Activated CD4-positive, alpha-beta T cell treated with anti-CD3 and anti-CD28 coated beads, Interleukin-2, amount 10 ng/mL, durations not matched to agents 24 days and 14 days (primary cell): ENCODE data around the gene TLN1. TPM values are rescaled to one million over a fixed set of nuclear protein-coding genes. Genes with fewer than 3 reads are reported as not detected.
A peak's percentile ranks its signal among the peaks of the same experiment; 100 is the strongest.

Source experiments
- DNase-seq: peaks from one replicate; pipeline ENCODE4 v3.0.0; 2022
- H3K27ac Mint-ChIP-seq: one replicate; pipeline ENCODE4 v1.8.0; 2022; ENCODE audit warnings: mild to moderate bottlenecking, mixed read lengths
- H3K27me3 Mint-ChIP-seq: one replicate; pipeline ENCODE4 v1.8.0; 2022; ENCODE audit warnings: mixed read lengths
- H3K36me3 Mint-ChIP-seq: one replicate; pipeline ENCODE4 v1.8.0; 2022; ENCODE audit warnings: low read depth, mild to moderate bottlenecking, mixed read lengths
- H3K4me1 Mint-ChIP-seq: one replicate; pipeline ENCODE4 v1.8.0; 2021; ENCODE audit warnings: mixed read lengths
- H3K4me3 Mint-ChIP-seq: one replicate; pipeline ENCODE4 v1.8.0; 2022; ENCODE audit warnings: mild to moderate bottlenecking, moderate library complexity, mixed read lengths
- H3K9me3 Mint-ChIP-seq: one replicate; pipeline ENCODE4 v1.8.0; 2021; ENCODE audit warnings: mixed read lengths
- intact Hi-C: fragments of 100-400 bp; cut with micrococcal nuclease; formaldehyde crosslinking; loops from one replicate; pipeline ENCODE4 v1.15.1; 2023
- total RNA-seq: library from RNA; stranded (reverse); gene quantifications from 2 replicates; pipeline ENCODE4 v1.2.3, GENCODE V29; 2022

TLN1 gene
- total RNA-seq, 1 donor from 2014 or later: 220 TPM

- peaks cover 55% of the 10 kb centered on the region for H3K4me1 Mint-ChIP-seq
- peak overlapping the region; percentile 85 for H3K4me3 Mint-ChIP-seq
- H3K27ac Mint-ChIP-seq: no peak overlapping the region
- intact Hi-C loops: loop anchor here (5.0 kb wide), 1 partner anchor 144 kb away; no protein-coding TSS in a partner anchor
- H3K9me3 Mint-ChIP-seq: no peaks in the 10 kb centered on the region
- DNase-seq: no peak
- H3K36me3 Mint-ChIP-seq: peaks cover 37% of the 10 kb centered on the region
- no peaks in the 10 kb centered on the region for H3K27me3 Mint-ChIP-seq
These were observed 14.6 kb upstream of the TLN1 start for GRCh38 chr9:35746583-35746982.

GRCh38 chr9:35745569-35745968 lies 13.6 kb upstream of the TLN1 start:
- Mint-ChIP-seq H3K27ac (no peak overlapping the region), H3K9me3 (no peaks in the 10 kb centered on the region), H3K27me3 (no peaks in the 10 kb centered on the region), H3K4me3 (peak overlapping the region; percentile 67), H3K4me1 (peaks cover 53% of the 10 kb centered on the region), H3K36me3 (peaks cover 36% of the 10 kb centered on the region)
- DNase-seq: no peak
- intact Hi-C loops: loop anchor here (5.0 kb wide), 1 partner anchor 143 kb away; no protein-coding TSS in a partner anchor

GRCh38 chr9:35743880-35744518 lies 12.0 kb upstream of the TLN1 start:
- intact Hi-C loops: no loop called here
- Mint-ChIP-seq H3K27me3 (no peaks in the 10 kb centered on the region), H3K4me3 (no peak overlapping the region), H3K27ac (no peak overlapping the region), H3K9me3 (no peaks in the 10 kb centered on the region), H3K4me1 (peaks cover 44% of the 10 kb centered on the region), H3K36me3 (peaks cover 41% of the 10 kb centered on the region)
- DNase-seq: no peak

- Mint-ChIP-seq H3K4me3 (no peak overlapping the region), H3K36me3 (peaks cover 47% of the 10 kb centered on the region)
These were observed 11.5 kb upstream of the TLN1 start for GRCh38 chr9:35743452-35743851.

GRCh38 chr9:35741740-35742139 lies 9.7 kb upstream of the TLN1 start:
- Mint-ChIP-seq H3K27me3 (no peaks in the 10 kb centered on the region), H3K4me3 (no peak overlapping the region), H3K36me3 (peaks cover 53% of the 10 kb centered on the region), H3K27ac (peak overlapping the region; percentile 21), H3K4me1 (peaks cover 28% of the 10 kb centered on the region), H3K9me3 (no peaks in the 10 kb centered on the region)
- intact Hi-C loops: no loop called here
- no peak for DNase-seq

More at GRCh38 chr9:35743452-35743851, 11.5 kb upstream of the TLN1 start:
- no peak for DNase-seq
- intact Hi-C loops: no loop called here
- no peaks in the 10 kb centered on the region for H3K9me3 Mint-ChIP-seq
- H3K4me1 Mint-ChIP-seq: peaks cover 44% of the 10 kb centered on the region
- H3K27me3 Mint-ChIP-seq: no peaks in the 10 kb centered on the region
- no peak overlapping the region for H3K27ac Mint-ChIP-seq

- Mint-ChIP-seq H3K36me3 (peaks cover 51% of the 10 kb centered on the region), H3K27me3 (no peaks in the 10 kb centered on the region), H3K4me3 (no peak overlapping the region), H3K9me3 (no peaks in the 10 kb centered on the region), H3K4me1 (peaks cover 23% of the 10 kb centered on the region), H3K27ac (no peak overlapping the region)
- no peak for DNase-seq
- intact Hi-C loops: no loop called here
These were observed 8.2 kb upstream of the TLN1 start for GRCh38 chr9:35740243-35740642.

GRCh38 chr9:35738924-35739323 lies 6.9 kb upstream of the TLN1 start:
- intact Hi-C loops: no loop called here
- no peaks in the 10 kb centered on the region for H3K9me3 Mint-ChIP-seq
- no peak overlapping the region for H3K27ac Mint-ChIP-seq
- H3K4me3 Mint-ChIP-seq: no peak overlapping the region
- H3K36me3 Mint-ChIP-seq: peaks cover 52% of the 10 kb centered on the region
- peaks cover 26% of the 10 kb centered on the region for H3K4me1 Mint-ChIP-seq
- no peaks in the 10 kb centered on the region for H3K27me3 Mint-ChIP-seq
- DNase-seq: no peak

- Mint-ChIP-seq H3K9me3 (no peaks in the 10 kb centered on the region), H3K27ac (no peak overlapping the region), H3K36me3 (peaks cover 47% of the 10 kb centered on the region), H3K4me3 (no peak overlapping the region), H3K27me3 (no peaks in the 10 kb centered on the region), H3K4me1 (peaks cover 26% of the 10 kb centered on the region)
- intact Hi-C loops: no loop called here
- no peak for DNase-seq
These were observed 6.2 kb upstream of the TLN1 start for GRCh38 chr9:35738186-35738585.

- peaks cover 42% of the 10 kb centered on the region for H3K36me3 Mint-ChIP-seq
- no peak overlapping the region for H3K4me3 Mint-ChIP-seq
- peaks cover 25% of the 10 kb centered on the region for H3K4me1 Mint-ChIP-seq
- H3K27ac Mint-ChIP-seq: no peak overlapping the region
- H3K27me3 Mint-ChIP-seq: no peaks in the 10 kb centered on the region
- intact Hi-C loops: no loop called here
- DNase-seq: no peak
- H3K9me3 Mint-ChIP-seq: no peaks in the 10 kb centered on the region
These were observed 5.1 kb upstream of the TLN1 start for GRCh38 chr9:35737143-35737542.

- peaks cover 20% of the 10 kb centered on the region for H3K4me1 Mint-ChIP-seq
- intact Hi-C loops: loop anchor here (1.0 kb wide), 2 partner anchors 20 to 145 kb away; no protein-coding TSS in a partner anchor
- H3K27ac Mint-ChIP-seq: no peak overlapping the region
- DNase-seq: peak; percentile 92
- H3K36me3 Mint-ChIP-seq: peaks cover 38% of the 10 kb centered on the region
- no peaks in the 10 kb centered on the region for H3K27me3 Mint-ChIP-seq
- no peak overlapping the region for H3K4me3 Mint-ChIP-seq
- H3K9me3 Mint-ChIP-seq: no peaks in the 10 kb centered on the region
These were observed 4.2 kb upstream of the TLN1 start for GRCh38 chr9:35736201-35736633.

- Mint-ChIP-seq H3K27ac (peak overlapping the region; percentile 18), H3K4me3 (peak overlapping the region; percentile 36)
These were observed 2.1 kb upstream of the TLN1 start for GRCh38 chr9:35734096-35734495.

GRCh38 chr9:35732800-35733541 lies 976 bp upstream of the TLN1 start:
- peaks cover 22% of the 10 kb centered on the region for H3K4me1 Mint-ChIP-seq
- peak; percentile 74 for DNase-seq
- no peak overlapping the region for H3K4me3 Mint-ChIP-seq
- peaks cover 23% of the 10 kb centered on the region for H3K36me3 Mint-ChIP-seq
- H3K27me3 Mint-ChIP-seq: no peaks in the 10 kb centered on the region
- intact Hi-C loops: loop anchor here (1.0 to 5.0 kb wide), 7 partner anchors 15 to 621 kb away; partner anchors contain the start of genes CCDC107, HINT2 and RMRP
- H3K9me3 Mint-ChIP-seq: no peaks in the 10 kb centered on the region
- peak overlapping the region; percentile 92 for H3K27ac Mint-ChIP-seq

More at GRCh38 chr9:35734096-35734495, 2.1 kb upstream of the TLN1 start:
- H3K4me1 Mint-ChIP-seq: peaks cover 22% of the 10 kb centered on the region
- DNase-seq: no peak
- no peaks in the 10 kb centered on the region for H3K27me3 Mint-ChIP-seq
- peaks cover 33% of the 10 kb centered on the region for H3K36me3 Mint-ChIP-seq
- intact Hi-C loops: loop anchor here (5.0 kb wide), 1 partner anchor 622 kb away; no protein-coding TSS in a partner anchor
- no peaks in the 10 kb centered on the region for H3K9me3 Mint-ChIP-seq

- Mint-ChIP-seq H3K4me3 (no peak overlapping the region), H3K4me1 (peaks cover 22% of the 10 kb centered on the region), H3K36me3 (peaks cover 20% of the 10 kb centered on the region), H3K9me3 (no peaks in the 10 kb centered on the region), H3K27me3 (no peaks in the 10 kb centered on the region), H3K27ac (peak overlapping the region; percentile 92)
- DNase-seq: no peak
- intact Hi-C loops: loop anchor here (1.0 to 5.0 kb wide), 7 partner anchors 17 to 619 kb away; partner anchors contain the start of genes CCDC107, HINT2 and RMRP
These were observed 395 bp downstream of the TLN1 start for GRCh38 chr9:35731415-35732184.
